COLO829 (cell line): ENCODE measurements around the gene DCPS.
"Not testable (repeated sequence)": the region's sequence is repeated elsewhere in the genome, so short reads cannot be mapped to it uniquely, and the experiment has no call there.

Experiments
- DNase-seq: peaks from one replicate; pipeline ENCODE4 v3.0.0; 2012; ENCODE audit warnings: low spot score

Gene DCPS

GRCh38 chr11:126361400-126361799, 57.5 kb downstream of the DCPS start:
- DNase-seq, result no peak

- no peak for DNase-seq
Measured at GRCh38 chr11:126362879-126363655, 59.2 kb downstream of the DCPS start.

- no peak for DNase-seq
Measured at GRCh38 chr11:126363706-126364248, 59.9 kb downstream of the DCPS start.

- not testable (repeated sequence) for DNase-seq
Measured at GRCh38 chr11:126364735-126365134, 60.9 kb downstream of the DCPS start.

- DNase-seq, result not testable (repeated sequence)
Measured at GRCh38 chr11:126365508-126365907, 61.6 kb downstream of the DCPS start.

GRCh38 chr11:126366064-126366822, 62.4 kb downstream of the DCPS start:
- no peak for DNase-seq

GRCh38 chr11:126366823-126367654, 63.2 kb downstream of the DCPS start:
- DNase-seq, result not testable (repeated sequence)

- DNase-seq, result not testable (repeated sequence)
Measured at GRCh38 chr11:126367806-126368205, 63.9 kb downstream of the DCPS start.

- not testable (repeated sequence) for DNase-seq
Measured at GRCh38 chr11:126368336-126369119, 64.7 kb downstream of the DCPS start.

- DNase-seq, result no peak
Measured at GRCh38 chr11:126370016-126370415, 66.2 kb downstream of the DCPS start.

- no peak for DNase-seq
Measured at GRCh38 chr11:126371595-126371994, 67.7 kb downstream of the DCPS start.

- not testable (repeated sequence) for DNase-seq
Measured at GRCh38 chr11:126373389-126374066, 69.7 kb downstream of the DCPS start.

GRCh38 chr11:126374562-126375300, 70.9 kb downstream of the DCPS start:
- DNase-seq, result not testable (repeated sequence)

- DNase-seq, result no peak
Measured at GRCh38 chr11:126375726-126376125, 71.9 kb downstream of the DCPS start.

GRCh38 chr11:126378763-126379162, 74.9 kb downstream of the DCPS start:
- no peak for DNase-seq

GRCh38 chr11:126380909-126381308, 77.0 kb downstream of the DCPS start:
- no peak for DNase-seq

- not testable (repeated sequence) for DNase-seq
Measured at GRCh38 chr11:126381960-126382359, 78.1 kb downstream of the DCPS start.

GRCh38 chr11:126382641-126383040, 78.8 kb downstream of the DCPS start:
- not testable (repeated sequence) for DNase-seq

- no peak for DNase-seq
Measured at GRCh38 chr11:126383339-126384335, 79.8 kb downstream of the DCPS start.
